MCF 10A (cell line): ENCODE measurements around the gene INAFM2. TPM values are rescaled to one million over a fixed set of nuclear protein-coding genes. Genes with fewer than 3 reads are reported as not detected.

Experiments used
- BruUV-seq: library from RNA; stranded (reverse); fragments of 400-500 nt; replicated peaks from 2 replicates; lab custom pipeline; 2021; lab: Mats Ljungman, UMichigan
- CTCF ChIA-PET: fragments of 300-600 bp; sonication (Branson Sonifier 250); formaldehyde crosslinking; extraction: SDS; loops from one replicate; lab custom pipeline; 2021; ENCODE audit warnings: antibody characterized with exemption, inconsistent platforms; lab: Yijun Ruan, JAX
- POLR2A ChIA-PET: fragments of 300-600, 350-650 bp; sonication (Branson Sonifier 250); formaldehyde crosslinking; extraction: SDS; loops from one replicate; lab custom pipeline; 2020; ENCODE audit warnings: antibody characterized with exemption, inconsistent platforms; lab: Yijun Ruan, JAX
- DNase-seq: peaks from one replicate; pipeline ENCODE4 v3.0.0-alpha.2; 2018; ENCODE audit not compliant: unreplicated experiment
- H3K27ac Mint-ChIP-seq: one replicate; pipeline ENCODE4 v1.8.0; 2022; ENCODE audit warnings: mild to moderate bottlenecking, low read depth, mixed read lengths; ENCODE audit not compliant: unreplicated experiment
- H3K27me3 Mint-ChIP-seq: one replicate; pipeline ENCODE4 v1.8.0; 2022; ENCODE audit warnings: mixed read lengths; ENCODE audit not compliant: insufficient read depth, unreplicated experiment
- H3K36me3 Mint-ChIP-seq: one replicate; pipeline ENCODE4 v1.8.0; 2022; ENCODE audit warnings: mild to moderate bottlenecking, moderate library complexity, mixed read lengths; ENCODE audit not compliant: insufficient read depth, unreplicated experiment
- H3K4me1 Mint-ChIP-seq: one replicate; pipeline ENCODE4 v1.8.0; 2022; ENCODE audit warnings: mixed read lengths; ENCODE audit not compliant: insufficient read depth, unreplicated experiment
- H3K4me3 Mint-ChIP-seq: one replicate; pipeline ENCODE4 v1.8.0; 2022; ENCODE audit warnings: mild to moderate bottlenecking, moderate library complexity, mixed read lengths; ENCODE audit not compliant: unreplicated experiment
- H3K9me3 Mint-ChIP-seq: one replicate; pipeline ENCODE4 v1.8.0; 2022; ENCODE audit warnings: mixed read lengths; ENCODE audit not compliant: unreplicated experiment
- CTCF ChIP-seq: fragments of 200-600 bp; IDR thresholded peaks from one replicate; pipeline ENCODE4 v1.8.0; 2022; ENCODE audit warnings: antibody characterized with exemption, mild to moderate bottlenecking; ENCODE audit not compliant: unreplicated experiment
- intact Hi-C: fragments of 100-400 bp; cut with micrococcal nuclease; formaldehyde crosslinking; loops from 2 replicates; pipeline ENCODE4 v1.14.1; 2022
- total RNA-seq: library from RNA; stranded (reverse); gene quantifications from 2 replicates; pipeline ENCODE4 v1.2.3, GENCODE V29; 2022

INAFM2 gene
- total RNA-seq, 1 experiment from 2014 or later, result 15.7 TPM

GRCh38 chr15:40349163-40349562, 25.7 kb downstream of the INAFM2 start:
- ChIA-PET CTCF (interaction anchor here (1.3 to 1.8 kb wide), 2 partner anchors 18 to 70 kb away, joined by 4 to 6 read pairs; no protein-coding TSS in a partner anchor), POLR2A (no interaction called here)
- Mint-ChIP-seq H3K27me3 (no peaks in the 10 kb centered on the region), H3K9me3 (no peaks in the 10 kb centered on the region), H3K4me3 (no peak overlapping the region), H3K36me3 (no peaks in the 10 kb centered on the region), H3K4me1 (peaks cover 16% of the 10 kb centered on the region), H3K27ac (no peak overlapping the region)
- no peak for TF ChIP-seq CTCF
- DNase-seq, result no peak
- intact Hi-C loops, result no loop called here
- BruUV-seq, result no TSS peak

GRCh38 chr15:40352281-40352901, 28.9 kb downstream of the INAFM2 start:
- Mint-ChIP-seq H3K4me3 (no peak overlapping the region), H3K9me3 (no peaks in the 10 kb centered on the region), H3K36me3 (peaks cover 6% of the 10 kb centered on the region), H3K27ac (no peak overlapping the region), H3K27me3 (no peaks in the 10 kb centered on the region), H3K4me1 (no peaks in the 10 kb centered on the region)
- no peak for DNase-seq
- TF ChIP-seq CTCF, result no peak
- ChIA-PET POLR2A (no interaction called here), CTCF (interaction anchor here (0.6 to 2.0 kb wide), 7 partner anchors 8 to 78 kb away, joined by 3 to 10 read pairs (median 5); no protein-coding TSS in a partner anchor)
- no TSS peak for BruUV-seq
- intact Hi-C loops, result no loop called here

GRCh38 chr15:40353697-40354096, 30.2 kb downstream of the INAFM2 start:
- H3K4me3 Mint-ChIP-seq, result no peak overlapping the region
- no peak overlapping the region for H3K27ac Mint-ChIP-seq
- H3K36me3 Mint-ChIP-seq, result peaks cover 6% of the 10 kb centered on the region
- ChIA-PET POLR2A (interaction anchor here (0.7 kb wide), 1 partner anchor 10 kb away, joined by 3 read pairs; no protein-coding TSS in a partner anchor), CTCF (interaction anchor here (0.9 to 2.0 kb wide), 5 partner anchors 9 to 79 kb away, joined by 3 to 8 read pairs (median 5); no protein-coding TSS in a partner anchor)
- H3K9me3 Mint-ChIP-seq, result no peaks in the 10 kb centered on the region
- no peaks in the 10 kb centered on the region for H3K27me3 Mint-ChIP-seq
- DNase-seq, result no peak
- H3K4me1 Mint-ChIP-seq, result no peaks in the 10 kb centered on the region
- intact Hi-C loops, result no loop called here
- BruUV-seq, result no TSS peak
- no peak for TF ChIP-seq CTCF

- no peak overlapping the region for H3K4me3 Mint-ChIP-seq
- ChIA-PET CTCF (interaction anchor here (0.7 to 6.8 kb wide), 5 partner anchors 10 to 68 kb away, joined by 3 to 38 read pairs (median 8); no protein-coding TSS in a partner anchor), POLR2A (interaction anchor here (1.4 kb wide), 1 partner anchor 10 kb away, joined by 5 read pairs; no protein-coding TSS in a partner anchor)
- H3K9me3 Mint-ChIP-seq, result no peaks in the 10 kb centered on the region
- peaks cover 6% of the 10 kb centered on the region for H3K36me3 Mint-ChIP-seq
- no peaks in the 10 kb centered on the region for H3K4me1 Mint-ChIP-seq
- DNase-seq, result no peak
- intact Hi-C loops, result no loop called here
- TF ChIP-seq CTCF, result peak; percentile 26
- BruUV-seq, result no TSS peak
- H3K27me3 Mint-ChIP-seq, result no peaks in the 10 kb centered on the region
- H3K27ac Mint-ChIP-seq, result no peak overlapping the region
Measured at GRCh38 chr15:40354408-40355171, 31.1 kb downstream of the INAFM2 start.
